Activated naive CD4-positive, alpha-beta T cell treated with anti-CD3 and anti-CD28 coated beads for 36 hours (primary cell): ENCODE data around the gene HUWE1. TPM values are rescaled to one million over a fixed set of nuclear protein-coding genes. Genes with fewer than 3 reads are reported as not detected.
"Not testable (repeated sequence)": the region's sequence is repeated elsewhere in the genome, so short reads cannot be mapped to it uniquely, and the experiment has no call there.

Experiments
- CTCF ChIA-PET: fragments of 350-600 bp; sonication (Branson Sonifier 250); formaldehyde crosslinking; loops from one replicate; lab custom pipeline; 2021; ENCODE audit warnings: antibody characterized with exemption; lab: Charles Lee
- DNase-seq: peaks from one replicate; pipeline ENCODE4 v3.0.0-alpha.2; 2020
- H3K27ac Mint-ChIP-seq: one replicate; pipeline ENCODE4 v1.8.0; 2021; ENCODE audit warnings: mild to moderate bottlenecking, mixed read lengths
- H3K27me3 Mint-ChIP-seq: one replicate; pipeline ENCODE4 v1.8.0; 2021; ENCODE audit warnings: low read depth, mixed read lengths
- H3K36me3 Mint-ChIP-seq: one replicate; pipeline ENCODE4 v1.8.0; 2021; ENCODE audit warnings: low read depth, mixed read lengths
- H3K4me1 Mint-ChIP-seq: one replicate; pipeline ENCODE4 v1.8.0; 2021; ENCODE audit warnings: low read depth, mixed read lengths
- H3K4me3 Mint-ChIP-seq: one replicate; pipeline ENCODE4 v1.8.0; 2021; ENCODE audit warnings: mild to moderate bottlenecking, moderate library complexity, mixed read lengths
- H3K9me3 Mint-ChIP-seq: one replicate; pipeline ENCODE4 v1.8.0; 2021; ENCODE audit warnings: mixed read lengths
- intact Hi-C: fragments of 100-400 bp; cut with micrococcal nuclease; formaldehyde crosslinking; loops from one replicate; pipeline ENCODE4 v1.15.1; 2023
- total RNA-seq, 2 experiments: library from RNA; stranded (reverse); gene quantifications; one replicate each; pipeline ENCODE4 v1.2.3, GENCODE V29; 2021

HUWE1 gene, protein sequence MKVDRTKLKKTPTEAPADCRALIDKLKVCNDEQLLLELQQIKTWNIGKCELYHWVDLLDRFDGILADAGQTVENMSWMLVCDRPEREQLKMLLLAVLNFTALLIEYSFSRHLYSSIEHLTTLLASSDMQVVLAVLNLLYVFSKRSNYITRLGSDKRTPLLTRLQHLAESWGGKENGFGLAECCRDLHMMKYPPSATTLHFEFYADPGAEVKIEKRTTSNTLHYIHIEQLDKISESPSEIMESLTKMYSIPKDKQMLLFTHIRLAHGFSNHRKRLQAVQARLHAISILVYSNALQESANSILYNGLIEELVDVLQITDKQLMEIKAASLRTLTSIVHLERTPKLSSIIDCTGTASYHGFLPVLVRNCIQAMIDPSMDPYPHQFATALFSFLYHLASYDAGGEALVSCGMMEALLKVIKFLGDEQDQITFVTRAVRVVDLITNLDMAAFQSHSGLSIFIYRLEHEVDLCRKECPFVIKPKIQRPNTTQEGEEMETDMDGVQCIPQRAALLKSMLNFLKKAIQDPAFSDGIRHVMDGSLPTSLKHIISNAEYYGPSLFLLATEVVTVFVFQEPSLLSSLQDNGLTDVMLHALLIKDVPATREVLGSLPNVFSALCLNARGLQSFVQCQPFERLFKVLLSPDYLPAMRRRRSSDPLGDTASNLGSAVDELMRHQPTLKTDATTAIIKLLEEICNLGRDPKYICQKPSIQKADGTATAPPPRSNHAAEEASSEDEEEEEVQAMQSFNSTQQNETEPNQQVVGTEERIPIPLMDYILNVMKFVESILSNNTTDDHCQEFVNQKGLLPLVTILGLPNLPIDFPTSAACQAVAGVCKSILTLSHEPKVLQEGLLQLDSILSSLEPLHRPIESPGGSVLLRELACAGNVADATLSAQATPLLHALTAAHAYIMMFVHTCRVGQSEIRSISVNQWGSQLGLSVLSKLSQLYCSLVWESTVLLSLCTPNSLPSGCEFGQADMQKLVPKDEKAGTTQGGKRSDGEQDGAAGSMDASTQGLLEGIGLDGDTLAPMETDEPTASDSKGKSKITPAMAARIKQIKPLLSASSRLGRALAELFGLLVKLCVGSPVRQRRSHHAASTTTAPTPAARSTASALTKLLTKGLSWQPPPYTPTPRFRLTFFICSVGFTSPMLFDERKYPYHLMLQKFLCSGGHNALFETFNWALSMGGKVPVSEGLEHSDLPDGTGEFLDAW (N-terminal part only)
- 100 to 1,000 TPM; 596 to 603 TPM for total RNA-seq

GRCh38 chrX:53686151-53686885 is at the start of gene HUWE1:
Gene HUWE1, minus strand, starts transcription at chrX:53686719. Its CDS starts 32,612 bp downstream, at chrX:53654107.
- DNase-seq: peak; percentile 83
- H3K9me3 Mint-ChIP-seq: no peaks in the 10 kb centered on the region
- intact Hi-C loops: no loop called here
- CTCF ChIA-PET: interaction anchor here (0.7 to 2.7 kb wide), 3 partner anchors 25 to 31 kb away, joined by 3 to 11 read pairs (median 4); no protein-coding TSS in a partner anchor
- H3K36me3 Mint-ChIP-seq: peaks cover 27% of the 10 kb centered on the region
- H3K4me1 Mint-ChIP-seq: peaks cover 11% of the 10 kb centered on the region
- H3K27ac Mint-ChIP-seq: peak within 1 kb of the TSS; percentile 94
- H3K4me3 Mint-ChIP-seq: peak within 1 kb of the TSS; percentile 92
- H3K27me3 Mint-ChIP-seq: no peaks in the 10 kb centered on the region

DNA sequence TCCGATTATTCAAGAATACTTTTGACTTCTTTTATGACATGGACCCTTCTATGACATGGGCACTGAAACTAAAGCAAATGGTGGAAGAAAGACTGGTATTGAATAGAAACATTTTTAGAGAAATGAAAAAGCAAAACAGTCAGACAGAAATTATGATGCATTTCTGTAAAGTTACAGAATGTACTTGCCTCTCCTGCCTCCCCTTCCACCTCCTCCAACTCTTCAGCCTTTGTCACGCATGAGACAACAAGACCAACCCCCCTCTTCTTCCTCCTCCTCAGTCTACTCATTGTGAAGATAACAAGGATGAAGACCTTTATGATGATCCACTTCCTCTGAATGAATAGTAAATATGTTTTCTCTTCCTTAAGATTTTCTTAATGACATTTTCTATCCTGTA is 46.3 kb upstream of the HUWE1 start:
- DNase-seq: peak; percentile 62
- Mint-ChIP-seq H3K27me3 (no peaks in the 10 kb centered on the region), H3K4me1 (peaks cover 55% of the 10 kb centered on the region), H3K27ac (peak overlapping the region; percentile 99), H3K4me3 (peak overlapping the region; percentile 32), H3K36me3 (peaks cover 11% of the 10 kb centered on the region), H3K9me3 (peaks cover 2% of the 10 kb centered on the region)
- CTCF ChIA-PET: interaction anchor here (1.2 kb wide), 1 partner anchor 16 kb away, joined by 5 read pairs; no protein-coding TSS in a partner anchor
- intact Hi-C loops: loop anchor here (1.0 kb wide), 3 partner anchors 16 to 100 kb away; no protein-coding TSS in a partner anchor

DNA sequence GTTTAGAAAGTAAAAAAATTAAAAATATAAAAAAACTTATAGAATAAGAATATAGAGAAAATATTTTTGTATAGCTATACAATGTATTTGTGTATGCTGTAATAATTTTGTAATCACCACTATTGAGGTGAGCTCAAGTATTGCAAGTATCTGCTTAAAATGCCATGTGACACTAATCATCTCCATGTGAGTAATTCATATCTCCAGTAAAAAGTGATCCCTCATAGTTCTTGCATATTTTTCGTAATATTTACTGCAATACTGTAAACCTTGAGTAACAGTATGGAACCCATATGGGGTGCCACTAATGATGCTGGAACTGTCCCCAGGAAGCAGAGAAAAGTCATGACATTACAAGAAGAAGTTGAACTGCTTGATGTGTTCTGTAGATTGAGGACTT is 43.2 kb upstream of the HUWE1 start:
- Mint-ChIP-seq H3K27me3 (no peaks in the 10 kb centered on the region), H3K4me1 (peaks cover 58% of the 10 kb centered on the region), H3K4me3 (no peak overlapping the region), H3K9me3 (peaks cover 2% of the 10 kb centered on the region), H3K27ac (peak overlapping the region; percentile 84), H3K36me3 (peaks cover 7% of the 10 kb centered on the region)
- DNase-seq: no peak
- CTCF ChIA-PET: no interaction called here
- intact Hi-C loops: no loop called here

GRCh38 chrX:53728506-53728905 is 42.0 kb upstream of the HUWE1 start:
- Mint-ChIP-seq H3K27me3 (no peaks in the 10 kb centered on the region), H3K9me3 (peaks cover 2% of the 10 kb centered on the region), H3K27ac (peak overlapping the region; percentile 81), H3K4me1 (peaks cover 50% of the 10 kb centered on the region), H3K36me3 (peaks cover 9% of the 10 kb centered on the region), H3K4me3 (no peak overlapping the region)
- DNase-seq: no peak
- intact Hi-C loops: no loop called here
- CTCF ChIA-PET: no interaction called here

DNA sequence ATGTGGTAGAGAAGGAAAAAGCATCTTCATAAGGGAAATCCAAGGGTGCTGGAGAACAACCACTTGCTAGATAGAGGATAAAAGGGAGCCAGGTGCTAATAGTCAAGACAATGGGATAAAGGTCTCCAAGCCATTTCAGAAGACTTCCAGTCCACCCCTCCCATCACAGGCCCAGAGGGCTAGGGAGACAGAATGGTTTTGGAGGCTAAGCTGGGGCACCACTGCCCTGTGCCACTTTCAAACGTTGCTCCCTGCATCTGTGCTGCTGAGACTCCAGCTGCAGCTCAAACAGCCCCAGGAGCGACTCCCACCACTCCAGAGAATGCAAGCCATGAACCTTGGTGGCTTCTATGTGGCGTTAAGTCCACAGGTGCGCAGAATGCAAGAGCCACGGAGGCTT is 38.4 kb upstream of the HUWE1 start:
- Mint-ChIP-seq H3K4me1 (peaks cover 37% of the 10 kb centered on the region), H3K36me3 (peaks cover 7% of the 10 kb centered on the region), H3K27me3 (no peaks in the 10 kb centered on the region), H3K27ac (peak overlapping the region; percentile 53), H3K9me3 (peaks cover 2% of the 10 kb centered on the region), H3K4me3 (no peak overlapping the region)
- CTCF ChIA-PET: no interaction called here
- DNase-seq: no peak
- intact Hi-C loops: no loop called here

DNA sequence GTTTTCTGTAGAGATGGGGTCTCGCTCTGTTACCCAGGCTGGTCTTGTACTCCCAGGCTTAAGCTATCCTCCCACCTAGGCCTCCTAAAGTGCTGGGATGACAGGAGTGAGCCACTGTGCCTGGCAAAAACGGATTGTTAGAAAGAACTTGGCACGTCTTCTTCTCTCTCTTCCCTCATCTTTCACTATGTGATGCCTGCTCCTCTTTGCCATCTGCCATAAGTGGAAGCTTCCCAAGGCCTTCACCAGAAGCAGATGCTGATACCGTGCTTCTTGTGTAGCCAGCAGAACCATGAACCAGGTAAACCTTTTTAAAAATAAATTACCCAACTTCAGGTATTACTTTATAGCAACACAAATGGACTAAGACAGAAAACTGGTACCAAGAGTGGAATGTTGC is 36.9 kb upstream of the HUWE1 start:
- no peak overlapping the region for H3K27ac Mint-ChIP-seq
- H3K36me3 Mint-ChIP-seq: peaks cover 8% of the 10 kb centered on the region
- no peaks in the 10 kb centered on the region for H3K27me3 Mint-ChIP-seq
- CTCF ChIA-PET: no interaction called here
- H3K4me3 Mint-ChIP-seq: no peak overlapping the region
- H3K9me3 Mint-ChIP-seq: no peaks in the 10 kb centered on the region
- intact Hi-C loops: no loop called here
- DNase-seq: no peak
- peaks cover 34% of the 10 kb centered on the region for H3K4me1 Mint-ChIP-seq

- intact Hi-C loops, H3K36me3 Mint-ChIP-seq, H3K4me3 Mint-ChIP-seq, CTCF ChIA-PET, H3K27me3 Mint-ChIP-seq, H3K27ac Mint-ChIP-seq, DNase-seq, H3K9me3 Mint-ChIP-seq: not testable (repeated sequence)
- peaks cover 38% of the 10 kb centered on the region for H3K4me1 Mint-ChIP-seq
Observed at GRCh38 chrX:53721610-53722009, 35.1 kb upstream of the HUWE1 start.

- H3K27me3 Mint-ChIP-seq, CTCF ChIA-PET, H3K9me3 Mint-ChIP-seq, DNase-seq: not testable (repeated sequence)
- H3K36me3 Mint-ChIP-seq: peaks cover 21% of the 10 kb centered on the region
- peak overlapping the region; percentile 99 for H3K27ac Mint-ChIP-seq
- intact Hi-C loops: loop anchor here (5.0 to 10.0 kb wide), 4 partner anchors 455 to 1443 kb away; partner anchors contain the start of gene TSPYL2
- peaks cover 29% of the 10 kb centered on the region for H3K4me1 Mint-ChIP-seq
- peak overlapping the region; percentile 72 for H3K4me3 Mint-ChIP-seq
Observed at GRCh38 chrX:53719666-53720065, 33.1 kb upstream of the HUWE1 start.

- intact Hi-C loops: loop anchor here (5.0 to 10.0 kb wide), 4 partner anchors 457 to 1444 kb away; partner anchors contain the start of gene TSPYL2
- DNase-seq: no peak
- Mint-ChIP-seq H3K27me3 (no peaks in the 10 kb centered on the region), H3K36me3 (peaks cover 32% of the 10 kb centered on the region), H3K4me3 (peak overlapping the region; percentile 81), H3K4me1 (peaks cover 32% of the 10 kb centered on the region), H3K27ac (peak overlapping the region; percentile 99), H3K9me3 (no peaks in the 10 kb centered on the region)
- CTCF ChIA-PET: interaction anchor here (0.6 to 2.3 kb wide), 2 partner anchors 31 to 114 kb away, joined by 3 to 5 read pairs; partner anchors contain the start of gene HUWE1
Observed at GRCh38 chrX:53718073-53718472, 31.6 kb upstream of the HUWE1 start.

GRCh38 chrX:53717205-53717604 is 30.7 kb upstream of the HUWE1 start:
- DNase-seq: no peak
- CTCF ChIA-PET: interaction anchor here (0.6 to 2.5 kb wide), 5 partner anchors 15 to 115 kb away, joined by 3 to 11 read pairs (median 5); partner anchors contain the start of gene HUWE1
- Mint-ChIP-seq H3K4me3 (peak overlapping the region; percentile 85), H3K4me1 (peaks cover 32% of the 10 kb centered on the region), H3K27me3 (no peaks in the 10 kb centered on the region), H3K27ac (peak overlapping the region; percentile 94), H3K36me3 (peaks cover 32% of the 10 kb centered on the region), H3K9me3 (no peaks in the 10 kb centered on the region)
- intact Hi-C loops: loop anchor here (5.0 to 10.0 kb wide), 4 partner anchors 458 to 1445 kb away; partner anchors contain the start of gene TSPYL2
